ENCODE results near the gene GNG11.

GNG11 gene

GRCh38 chr7:93921607-93922566 is at the start of gene GNG11:
Gene GNG11, plus strand, starts transcription at chr7:93921735. Its CDS starts 403 bp downstream, at chr7:93922138.
- Mint-ChIP-seq H3K27ac (no peak within 1 kb of the TSS), H3K36me3 (no peaks in the 10 kb centered on the region), H3K9me3 (ENCODE audit: low read depth) (no peaks in the 10 kb centered on the region), H3K4me1 (ENCODE audit: low read depth) (peaks cover 7% of the 10 kb centered on the region), H3K27me3 (peaks cover 24% of the 10 kb centered on the region), H3K4me3 (peak within 1 kb of the TSS; percentile 59)

- Mint-ChIP-seq H3K9me3 (ENCODE audit: low read depth) (peaks cover 8% of the 10 kb centered on the region), H3K4me3 (no peak overlapping the region), H3K36me3 (no peaks in the 10 kb centered on the region), H3K27ac (no peak overlapping the region), H3K27me3 (no peaks in the 10 kb centered on the region), H3K4me1 (ENCODE audit: low read depth) (no peaks in the 10 kb centered on the region)
Measured at GRCh38 chr7:93873998-93874574, 47.4 kb upstream of the GNG11 start.

GRCh38 chr7:93877742-93878141 is 43.8 kb upstream of the GNG11 start:
- Mint-ChIP-seq H3K27me3 (peaks cover 2% of the 10 kb centered on the region), H3K4me1 (ENCODE audit: low read depth) (no peaks in the 10 kb centered on the region), H3K9me3 (ENCODE audit: low read depth) (peaks cover 12% of the 10 kb centered on the region), H3K27ac (no peak overlapping the region), H3K4me3 (no peak overlapping the region), H3K36me3 (no peaks in the 10 kb centered on the region)

- Mint-ChIP-seq H3K4me3 (no peak overlapping the region), H3K27ac (no peak overlapping the region), H3K36me3 (no peaks in the 10 kb centered on the region), H3K4me1 (ENCODE audit: low read depth) (no peaks in the 10 kb centered on the region), H3K9me3 (ENCODE audit: low read depth) (peaks cover 5% of the 10 kb centered on the region), H3K27me3 (peaks cover 2% of the 10 kb centered on the region)
Measured at GRCh38 chr7:93879356-93879755, 42.2 kb upstream of the GNG11 start.

GRCh38 chr7:93882468-93882867 is 39.1 kb upstream of the GNG11 start:
- no peaks in the 10 kb centered on the region for H3K4me1 Mint-ChIP-seq (ENCODE audit: low read depth)
- peaks cover 4% of the 10 kb centered on the region for H3K27me3 Mint-ChIP-seq
- H3K36me3 Mint-ChIP-seq = no peaks in the 10 kb centered on the region
- H3K4me3 Mint-ChIP-seq = no peak overlapping the region
- H3K27ac Mint-ChIP-seq = no peak overlapping the region
- peaks cover 5% of the 10 kb centered on the region for H3K9me3 Mint-ChIP-seq (ENCODE audit: low read depth)

GRCh38 chr7:93883078-93883916 is 38.2 kb upstream of the GNG11 start:
- Mint-ChIP-seq H3K4me3 (no peak overlapping the region), H3K27me3 (peaks cover 9% of the 10 kb centered on the region), H3K27ac (no peak overlapping the region), H3K4me1 (ENCODE audit: low read depth) (no peaks in the 10 kb centered on the region), H3K36me3 (no peaks in the 10 kb centered on the region), H3K9me3 (ENCODE audit: low read depth) (peaks cover 5% of the 10 kb centered on the region)

GRCh38 chr7:93883917-93884345 is 37.6 kb upstream of the GNG11 start:
- peaks cover 13% of the 10 kb centered on the region for H3K27me3 Mint-ChIP-seq
- no peak overlapping the region for H3K4me3 Mint-ChIP-seq
- no peak overlapping the region for H3K27ac Mint-ChIP-seq
- H3K36me3 Mint-ChIP-seq = no peaks in the 10 kb centered on the region
- H3K9me3 Mint-ChIP-seq (ENCODE audit: low read depth) = peaks cover 5% of the 10 kb centered on the region
- no peaks in the 10 kb centered on the region for H3K4me1 Mint-ChIP-seq (ENCODE audit: low read depth)

- no peaks in the 10 kb centered on the region for H3K36me3 Mint-ChIP-seq
- H3K27me3 Mint-ChIP-seq = peaks cover 16% of the 10 kb centered on the region
- peaks cover under 1% of the 10 kb centered on the region for H3K4me1 Mint-ChIP-seq (ENCODE audit: low read depth)
- peaks cover 2% of the 10 kb centered on the region for H3K9me3 Mint-ChIP-seq (ENCODE audit: low read depth)
- H3K4me3 Mint-ChIP-seq = no peak overlapping the region
- no peak overlapping the region for H3K27ac Mint-ChIP-seq
Measured at GRCh38 chr7:93884541-93884940, 37.0 kb upstream of the GNG11 start.

- Mint-ChIP-seq H3K27ac (no peak overlapping the region), H3K4me3 (peak overlapping the region; percentile 77), H3K27me3 (peaks cover 25% of the 10 kb centered on the region)
Measured at GRCh38 chr7:93889261-93889660, 32.3 kb upstream of the GNG11 start.

GRCh38 chr7:93890041-93890463 is 31.5 kb upstream of the GNG11 start:
- H3K27ac Mint-ChIP-seq = no peak overlapping the region
- peaks cover 25% of the 10 kb centered on the region for H3K27me3 Mint-ChIP-seq

More at GRCh38 chr7:93889261-93889660, 32.3 kb upstream of the GNG11 start:
- no peaks in the 10 kb centered on the region for H3K9me3 Mint-ChIP-seq (ENCODE audit: low read depth)
- H3K36me3 Mint-ChIP-seq = no peaks in the 10 kb centered on the region
- peaks cover 10% of the 10 kb centered on the region for H3K4me1 Mint-ChIP-seq (ENCODE audit: low read depth)

GRCh38 chr7:93890464-93891068 is 31.0 kb upstream of the GNG11 start, which contains the start of gene TFPI2:
Gene TFPI2, minus strand, starts transcription at chr7:93890753. Its CDS starts 75 bp downstream, at chr7:93890678.
- Mint-ChIP-seq H3K9me3 (ENCODE audit: low read depth) (no peaks in the 10 kb centered on the region), H3K27ac (no peak within 1 kb of the TSS), H3K36me3 (no peaks in the 10 kb centered on the region), H3K27me3 (peaks cover 25% of the 10 kb centered on the region), H3K4me3 (peak within 1 kb of the TSS; percentile 77), H3K4me1 (ENCODE audit: low read depth) (peaks cover 10% of the 10 kb centered on the region)

More at GRCh38 chr7:93890041-93890463, 31.5 kb upstream of the GNG11 start:
- Mint-ChIP-seq H3K36me3 (no peaks in the 10 kb centered on the region), H3K9me3 (ENCODE audit: low read depth) (no peaks in the 10 kb centered on the region), H3K4me1 (ENCODE audit: low read depth) (peaks cover 10% of the 10 kb centered on the region), H3K4me3 (peak overlapping the region; percentile 77)

GRCh38 chr7:93894426-93894825 is 27.1 kb upstream of the GNG11 start:
- Mint-ChIP-seq H3K9me3 (ENCODE audit: low read depth) (no peaks in the 10 kb centered on the region), H3K27me3 (peaks cover 12% of the 10 kb centered on the region), H3K27ac (no peak overlapping the region), H3K4me3 (no peak overlapping the region), H3K36me3 (no peaks in the 10 kb centered on the region), H3K4me1 (ENCODE audit: low read depth) (peaks cover 10% of the 10 kb centered on the region)

GRCh38 chr7:93894966-93895640 is 26.4 kb upstream of the GNG11 start:
- H3K36me3 Mint-ChIP-seq = no peaks in the 10 kb centered on the region
- H3K4me3 Mint-ChIP-seq = no peak overlapping the region
- peaks cover 7% of the 10 kb centered on the region for H3K27me3 Mint-ChIP-seq
- no peak overlapping the region for H3K27ac Mint-ChIP-seq
- no peaks in the 10 kb centered on the region for H3K9me3 Mint-ChIP-seq (ENCODE audit: low read depth)
- peaks cover 4% of the 10 kb centered on the region for H3K4me1 Mint-ChIP-seq (ENCODE audit: low read depth)
